Thoracic aorta (tissue), 2 donors: ENCODE results near the gene CCDC83. TPM values are rescaled to one million over a fixed set of nuclear protein-coding genes. Genes with fewer than 3 reads are reported as not detected.

ENCODE experiments used
- ATAC-seq: fragments of 150-250 bp; one replicate; pipeline ENCODE4 v1.8.0; 2017; ENCODE audit warnings: low read depth; ENCODE audit not compliant: insufficient number of reproducible peaks, low FRiP score
- DNase-seq: peaks from one replicate; pipeline ENCODE4 v3.0.0-alpha.2; 2020; ENCODE audit warnings: low spot score
- H3K27ac ChIP-seq, 2 donors: fragments of 200-600 bp; sonication (generic); 1 replicate in 1 of 2; 2 replicates in 1 of 2; pipeline ENCODE4 v1.5.1; 2016; ENCODE audit warnings: mild to moderate bottlenecking in 2 of 2, moderate library complexity in 2 of 2
- H3K27me3 ChIP-seq: fragments of 200-600 bp; sonication (generic); replicated peaks from 2 replicates; pipeline ENCODE4 v1.6.0; 2016; ENCODE audit warnings: mild to moderate bottlenecking; ENCODE audit not compliant: insufficient read depth
- H3K36me3 ChIP-seq: fragments of 200-600 bp; sonication (generic); one replicate; pipeline ENCODE4 v1.5.1; 2016
- H3K4me1 ChIP-seq, 2 donors: fragments of 200-600 bp; sonication (generic); 1 replicate in 1 of 2; 2 replicates in 1 of 2; pipeline versions ENCODE4 v1.5.1 to v1.6.0; 2016; ENCODE audit warnings: low read depth in 2 of 2, mild to moderate bottlenecking in 1 of 2; ENCODE audit not compliant: control insufficient read depth in 1 of 2
- H3K4me3 ChIP-seq: fragments of 200-600 bp; sonication (generic); 2 replicates; pipeline ENCODE4 v1.5.1; 2016; ENCODE audit warnings: mild to moderate bottlenecking
- H3K9me3 ChIP-seq: fragments of 200-600 bp; sonication (generic); 2 replicates; pipeline ENCODE4 v1.5.1; 2016
- CTCF ChIP-seq: fragments of 200-600 bp; sonication (generic); IDR thresholded peaks from one replicate; pipeline ENCODE4 v1.5.1; 2019; ENCODE audit warnings: antibody characterized with exemption
- total RNA-seq, 2 donors: library from RNA; depleted of rRNA; stranded (reverse); fragments of >200 nt; gene quantifications; one replicate each; pipeline versions ENCODE4 v1.1.0 to v1.2.3, GENCODE V29; 2016

Gene CCDC83
- total RNA-seq, 2 donors from 2014 or later = not detected

GRCh38 chr11:85866137-85866827 lies 11.1 kb downstream of the CCDC83 start:
- H3K9me3 ChIP-seq = no peaks in the 10 kb centered on the region
- no peak overlapping the region for H3K27ac ChIP-seq
- H3K27me3 ChIP-seq = no peaks in the 10 kb centered on the region
- ATAC-seq = no peak
- no peaks in the 10 kb centered on the region for H3K4me1 ChIP-seq
- H3K4me3 ChIP-seq = no peak overlapping the region
- DNase-seq = no peak
- no peak for TF ChIP-seq CTCF
- H3K36me3 ChIP-seq = no peaks in the 10 kb centered on the region

GRCh38 chr11:85867751-85868150 lies 12.6 kb downstream of the CCDC83 start:
- TF ChIP-seq CTCF = no peak
- H3K27me3 ChIP-seq = no peaks in the 10 kb centered on the region
- H3K36me3 ChIP-seq = no peaks in the 10 kb centered on the region
- DNase-seq (no peak), ATAC-seq (no peak)
- no peaks in the 10 kb centered on the region for H3K9me3 ChIP-seq
- H3K27ac ChIP-seq = no peak overlapping the region
- no peaks in the 10 kb centered on the region for H3K4me1 ChIP-seq
- H3K4me3 ChIP-seq = no peak overlapping the region

GRCh38 chr11:85869781-85870180 lies 14.6 kb downstream of the CCDC83 start:
- H3K4me3 ChIP-seq = no peak overlapping the region
- no peaks in the 10 kb centered on the region for H3K27me3 ChIP-seq
- TF ChIP-seq CTCF = no peak
- no peak overlapping the region for H3K27ac ChIP-seq
- no peaks in the 10 kb centered on the region for H3K9me3 ChIP-seq
- no peak for ATAC-seq
- H3K36me3 ChIP-seq = no peaks in the 10 kb centered on the region
- H3K4me1 ChIP-seq = no peaks in the 10 kb centered on the region
- no peak for DNase-seq

GRCh38 chr11:85874265-85874664 lies 19.1 kb downstream of the CCDC83 start:
- no peak overlapping the region for H3K27ac ChIP-seq
- no peak overlapping the region for H3K4me3 ChIP-seq
- no peak for ATAC-seq
- H3K9me3 ChIP-seq = no peaks in the 10 kb centered on the region
- H3K27me3 ChIP-seq = no peaks in the 10 kb centered on the region
- no peak for DNase-seq
- no peak for TF ChIP-seq CTCF
- H3K36me3 ChIP-seq = no peaks in the 10 kb centered on the region
- no peaks in the 10 kb centered on the region for H3K4me1 ChIP-seq

- no peak overlapping the region for H3K27ac ChIP-seq
- no peaks in the 10 kb centered on the region for H3K36me3 ChIP-seq
- no peaks in the 10 kb centered on the region for H3K27me3 ChIP-seq
- ATAC-seq (no peak), DNase-seq (no peak)
- H3K9me3 ChIP-seq = no peaks in the 10 kb centered on the region
- no peak for TF ChIP-seq CTCF
- H3K4me3 ChIP-seq = no peak overlapping the region
- H3K4me1 ChIP-seq = no peaks in the 10 kb centered on the region
Observed at GRCh38 chr11:85875505-85875904, 20.3 kb downstream of the CCDC83 start.
